Panc1 (cell line): ENCODE data around the gene AFG1L.

Source experiments
- SIN3A ChIP-seq: IDR thresholded peaks from 2 replicates; pipeline ENCODE4 v1.6.1; 2012; ENCODE audit warnings: low read depth, mild to moderate bottlenecking, low read length, moderate library complexity, borderline replicate concordance; ENCODE audit not compliant: insufficient read depth
- TF ChIP-seq, protein P1 (sequence below), 2 experiments: IDR thresholded peaks; 2 replicates each; pipeline ENCODE4 v1.6.1; 2011 to 2012; ENCODE audit warnings: low read depth in 2 of 2, control low read depth in 1 of 2, low read length in 1 of 2, mild to moderate bottlenecking in 1 of 2, moderate library complexity in 1 of 2; ENCODE audit not compliant: insufficient read depth in 1 of 2
- TF ChIP-seq, protein P2 (sequence below): fragments of 450-650 bp; IDR thresholded peaks from 2 replicates; pipeline ENCODE4 v1.5.1; 2017; ENCODE audit warnings: mild to moderate bottlenecking

DNA sequence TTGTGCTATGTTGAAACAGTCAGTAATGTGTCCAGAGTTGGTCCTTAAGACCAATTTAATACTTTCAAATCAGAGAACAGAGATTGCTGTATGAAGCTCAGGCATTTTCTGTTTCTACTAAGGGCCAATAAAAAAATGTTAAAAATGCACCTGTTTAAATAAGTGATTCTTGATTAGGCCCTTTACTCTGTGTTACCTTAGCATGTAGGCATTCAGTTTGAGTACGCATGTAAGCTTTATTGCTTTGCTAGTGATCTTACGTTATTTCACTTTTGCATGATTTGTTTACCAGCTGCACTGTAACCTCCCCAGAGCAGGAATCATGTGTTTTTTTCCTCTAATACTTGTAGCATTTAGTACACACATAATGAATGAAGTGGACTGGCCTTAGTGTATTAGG is 61.0 kb downstream of the AFG1L start:
- TF ChIP-seq, protein P1, sequence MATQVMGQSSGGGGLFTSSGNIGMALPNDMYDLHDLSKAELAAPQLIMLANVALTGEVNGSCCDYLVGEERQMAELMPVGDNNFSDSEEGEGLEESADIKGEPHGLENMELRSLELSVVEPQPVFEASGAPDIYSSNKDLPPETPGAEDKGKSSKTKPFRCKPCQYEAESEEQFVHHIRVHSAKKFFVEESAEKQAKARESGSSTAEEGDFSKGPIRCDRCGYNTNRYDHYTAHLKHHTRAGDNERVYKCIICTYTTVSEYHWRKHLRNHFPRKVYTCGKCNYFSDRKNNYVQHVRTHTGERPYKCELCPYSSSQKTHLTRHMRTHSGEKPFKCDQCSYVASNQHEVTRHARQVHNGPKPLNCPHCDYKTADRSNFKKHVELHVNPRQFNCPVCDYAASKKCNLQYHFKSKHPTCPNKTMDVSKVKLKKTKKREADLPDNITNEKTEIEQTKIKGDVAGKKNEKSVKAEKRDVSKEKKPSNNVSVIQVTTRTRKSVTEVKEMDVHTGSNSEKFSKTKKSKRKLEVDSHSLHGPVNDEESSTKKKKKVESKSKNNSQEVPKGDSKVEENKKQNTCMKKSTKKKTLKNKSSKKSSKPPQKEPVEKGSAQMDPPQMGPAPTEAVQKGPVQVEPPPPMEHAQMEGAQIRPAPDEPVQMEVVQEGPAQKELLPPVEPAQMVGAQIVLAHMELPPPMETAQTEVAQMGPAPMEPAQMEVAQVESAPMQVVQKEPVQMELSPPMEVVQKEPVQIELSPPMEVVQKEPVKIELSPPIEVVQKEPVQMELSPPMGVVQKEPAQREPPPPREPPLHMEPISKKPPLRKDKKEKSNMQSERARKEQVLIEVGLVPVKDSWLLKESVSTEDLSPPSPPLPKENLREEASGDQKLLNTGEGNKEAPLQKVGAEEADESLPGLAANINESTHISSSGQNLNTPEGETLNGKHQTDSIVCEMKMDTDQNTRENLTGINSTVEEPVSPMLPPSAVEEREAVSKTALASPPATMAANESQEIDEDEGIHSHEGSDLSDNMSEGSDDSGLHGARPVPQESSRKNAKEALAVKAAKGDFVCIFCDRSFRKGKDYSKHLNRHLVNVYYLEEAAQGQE (IDR thresholded peaks at IDR 0.05; ENCODE audit: insufficient read depth in 1 of 2, low read depth in 2 of 2, low read length in 1 of 2), result no peak
- TF ChIP-seq, protein P2, sequence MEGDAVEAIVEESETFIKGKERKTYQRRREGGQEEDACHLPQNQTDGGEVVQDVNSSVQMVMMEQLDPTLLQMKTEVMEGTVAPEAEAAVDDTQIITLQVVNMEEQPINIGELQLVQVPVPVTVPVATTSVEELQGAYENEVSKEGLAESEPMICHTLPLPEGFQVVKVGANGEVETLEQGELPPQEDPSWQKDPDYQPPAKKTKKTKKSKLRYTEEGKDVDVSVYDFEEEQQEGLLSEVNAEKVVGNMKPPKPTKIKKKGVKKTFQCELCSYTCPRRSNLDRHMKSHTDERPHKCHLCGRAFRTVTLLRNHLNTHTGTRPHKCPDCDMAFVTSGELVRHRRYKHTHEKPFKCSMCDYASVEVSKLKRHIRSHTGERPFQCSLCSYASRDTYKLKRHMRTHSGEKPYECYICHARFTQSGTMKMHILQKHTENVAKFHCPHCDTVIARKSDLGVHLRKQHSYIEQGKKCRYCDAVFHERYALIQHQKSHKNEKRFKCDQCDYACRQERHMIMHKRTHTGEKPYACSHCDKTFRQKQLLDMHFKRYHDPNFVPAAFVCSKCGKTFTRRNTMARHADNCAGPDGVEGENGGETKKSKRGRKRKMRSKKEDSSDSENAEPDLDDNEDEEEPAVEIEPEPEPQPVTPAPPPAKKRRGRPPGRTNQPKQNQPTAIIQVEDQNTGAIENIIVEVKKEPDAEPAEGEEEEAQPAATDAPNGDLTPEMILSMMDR, result no peak
- no peak for TF ChIP-seq SIN3A
